Measurements from ENCODE around the gene EXO1.

Gene EXO1

DNA sequence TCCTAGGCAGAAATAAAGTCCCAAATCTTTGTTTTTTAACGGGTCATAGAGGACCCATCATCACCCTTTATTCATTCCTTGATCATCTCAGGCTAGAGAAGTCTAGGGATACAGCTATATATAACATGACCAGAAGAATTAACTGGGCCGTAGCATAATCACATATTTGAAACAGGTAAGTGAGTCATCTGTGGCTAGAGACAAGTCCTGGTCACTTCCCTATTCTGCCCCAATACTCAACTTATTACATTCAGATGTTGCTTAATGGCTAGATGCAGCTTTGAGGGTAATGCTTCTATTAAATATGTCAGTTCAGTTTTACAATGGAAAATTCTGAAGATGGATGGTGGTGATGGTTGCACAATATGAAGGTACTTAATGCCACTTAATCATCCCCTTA lies 47.0 kb downstream of the EXO1 start:
- no peak for DNase-seq

DNA sequence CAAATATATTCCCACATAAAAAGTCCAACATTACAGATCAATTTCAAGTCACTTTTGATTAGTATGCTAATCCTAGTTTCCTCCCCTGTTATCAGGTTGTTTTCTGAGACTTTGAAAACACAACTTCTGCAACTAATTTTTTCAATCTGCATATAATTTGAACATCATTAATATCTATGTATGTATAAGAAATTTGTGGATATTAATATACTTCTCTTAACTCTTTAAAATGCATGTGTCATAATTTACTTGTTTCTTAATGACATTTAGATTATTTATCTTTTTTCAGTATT lies 48.6 kb downstream of the EXO1 start:
- no peak for DNase-seq

DNA sequence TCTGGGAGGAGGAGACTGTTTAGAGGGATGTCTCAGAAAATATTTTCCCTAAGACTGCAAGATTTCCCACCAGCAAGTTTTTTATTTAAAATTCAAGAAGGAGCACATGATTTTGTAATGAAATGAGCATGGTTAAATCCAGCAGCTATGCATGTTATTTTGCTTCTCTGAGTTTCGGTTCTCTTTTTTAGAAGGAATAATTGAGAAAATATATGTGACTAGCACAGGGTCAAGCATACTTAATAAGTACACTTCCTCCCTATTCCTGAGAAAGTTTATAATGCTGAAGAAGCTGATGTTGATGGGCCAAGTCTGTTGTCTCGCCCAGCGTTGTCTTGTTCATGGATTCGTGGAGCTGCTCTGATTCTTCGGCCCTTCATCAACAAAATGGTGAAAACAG lies 51.2 kb downstream of the EXO1 start:
- no peak for DNase-seq

DNA sequence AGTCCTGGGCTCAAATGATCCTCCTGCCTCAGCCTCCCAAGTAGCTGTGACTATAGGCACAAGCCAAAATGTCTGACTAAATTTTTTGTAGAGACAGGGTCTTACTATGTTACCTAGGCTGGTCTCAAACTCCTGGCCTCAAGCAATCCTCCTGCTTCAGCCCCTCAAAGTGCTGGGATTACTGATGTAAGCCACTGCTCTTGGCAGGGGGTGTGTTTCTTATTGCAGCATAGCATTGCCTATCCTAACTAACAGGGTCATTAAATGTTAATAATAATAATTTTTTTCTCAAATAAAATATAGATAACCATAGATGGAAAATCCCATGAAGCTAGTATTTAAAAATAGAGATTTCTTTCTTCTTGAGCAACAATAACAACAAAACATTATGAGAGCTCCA lies 52.4 kb downstream of the EXO1 start:
- DNase-seq = no peak

DNA sequence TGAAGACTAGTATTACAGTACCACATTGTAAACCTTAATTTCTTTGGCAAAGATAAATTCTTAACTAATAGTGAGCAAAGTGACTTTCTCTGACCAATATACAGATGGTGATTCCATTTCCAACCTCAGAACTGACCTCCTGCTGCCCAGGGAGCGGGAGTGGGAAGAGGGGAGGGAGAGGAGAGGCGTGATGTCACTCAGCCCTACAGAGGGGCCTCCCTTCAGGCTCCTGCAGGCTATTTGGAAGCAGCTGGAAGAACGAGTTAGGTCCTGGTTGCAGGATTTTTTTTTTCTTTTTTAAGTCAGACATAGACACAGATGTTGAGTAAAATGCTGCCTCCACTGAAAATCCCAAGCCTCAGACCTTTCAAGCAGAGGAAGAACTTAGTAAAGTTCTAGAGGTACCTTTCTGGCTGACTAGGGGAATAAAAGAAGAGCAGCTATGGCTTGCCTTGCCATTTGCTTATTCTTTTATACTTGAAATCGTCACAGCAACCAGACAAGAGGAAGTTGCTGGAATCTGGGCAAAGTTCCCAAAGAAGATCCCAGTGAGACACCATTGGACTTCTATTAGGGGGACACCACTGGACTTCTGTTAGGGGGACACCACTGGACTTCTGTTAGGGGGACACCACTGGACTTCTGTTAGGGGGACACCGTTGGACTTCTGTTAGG lies 54.5 kb downstream of the EXO1 start:
- peak; percentile 23 for DNase-seq

DNA sequence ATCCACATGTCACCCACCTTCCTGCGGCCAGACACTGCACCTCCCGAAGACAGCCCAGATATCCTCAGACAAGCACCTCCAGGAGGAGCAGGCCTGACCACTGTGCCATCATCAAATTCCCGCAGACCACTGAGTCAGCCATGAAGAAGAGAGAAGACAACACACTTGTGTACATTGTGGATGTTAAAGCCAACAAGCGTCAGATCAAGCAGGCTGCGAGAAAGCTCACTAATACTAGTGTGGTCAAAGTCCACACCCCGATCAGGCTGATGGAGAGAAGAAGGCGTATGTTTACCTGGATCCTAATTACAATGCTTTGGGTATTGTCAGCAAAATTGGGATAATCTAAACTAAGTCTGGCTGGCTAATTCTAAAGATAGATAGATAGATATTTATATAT lies 68.2 kb downstream of the EXO1 start:
- no peak for DNase-seq

DNA sequence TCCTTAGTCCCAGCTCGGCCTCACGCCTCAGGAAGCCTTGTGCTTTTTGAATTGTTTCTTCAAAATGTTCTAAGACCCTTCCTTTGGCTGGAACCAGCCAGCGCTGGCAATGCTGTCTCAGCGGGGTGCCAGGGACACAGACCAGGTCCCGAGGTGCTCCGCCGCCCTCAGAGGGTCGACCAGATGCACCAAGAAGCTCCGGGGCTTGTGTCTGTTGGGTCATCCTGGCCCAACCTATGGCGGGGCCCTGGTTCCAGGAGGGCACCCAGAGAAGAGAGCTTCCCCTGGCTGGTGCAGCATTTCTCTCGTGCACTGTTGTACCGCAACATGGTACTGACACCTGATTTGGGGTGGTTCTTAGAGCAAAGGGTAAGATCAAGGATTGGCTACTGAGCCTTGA lies 69.5 kb downstream of the EXO1 start:
- DNase-seq = no peak

DNA sequence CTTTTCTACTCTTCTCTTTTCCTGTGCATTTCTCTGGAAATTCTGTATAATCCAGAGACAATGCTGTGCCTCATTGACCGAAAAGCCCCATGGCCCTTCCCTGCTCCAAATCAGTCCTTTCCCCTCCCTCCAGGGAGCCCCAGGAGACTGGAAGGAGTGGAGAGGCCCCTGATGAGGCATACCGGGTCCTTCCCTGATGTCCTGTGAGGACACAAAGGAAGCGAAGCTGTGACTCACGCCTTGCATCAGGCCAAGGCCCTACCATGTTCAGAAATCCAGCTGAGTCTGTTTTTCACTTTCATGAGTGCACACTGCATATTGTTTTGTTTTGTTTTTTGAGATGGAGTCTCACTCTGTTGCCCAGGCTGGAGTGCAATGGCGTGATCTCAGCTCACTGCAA lies 70.9 kb downstream of the EXO1 start:
- peak; percentile 78 for DNase-seq

DNA sequence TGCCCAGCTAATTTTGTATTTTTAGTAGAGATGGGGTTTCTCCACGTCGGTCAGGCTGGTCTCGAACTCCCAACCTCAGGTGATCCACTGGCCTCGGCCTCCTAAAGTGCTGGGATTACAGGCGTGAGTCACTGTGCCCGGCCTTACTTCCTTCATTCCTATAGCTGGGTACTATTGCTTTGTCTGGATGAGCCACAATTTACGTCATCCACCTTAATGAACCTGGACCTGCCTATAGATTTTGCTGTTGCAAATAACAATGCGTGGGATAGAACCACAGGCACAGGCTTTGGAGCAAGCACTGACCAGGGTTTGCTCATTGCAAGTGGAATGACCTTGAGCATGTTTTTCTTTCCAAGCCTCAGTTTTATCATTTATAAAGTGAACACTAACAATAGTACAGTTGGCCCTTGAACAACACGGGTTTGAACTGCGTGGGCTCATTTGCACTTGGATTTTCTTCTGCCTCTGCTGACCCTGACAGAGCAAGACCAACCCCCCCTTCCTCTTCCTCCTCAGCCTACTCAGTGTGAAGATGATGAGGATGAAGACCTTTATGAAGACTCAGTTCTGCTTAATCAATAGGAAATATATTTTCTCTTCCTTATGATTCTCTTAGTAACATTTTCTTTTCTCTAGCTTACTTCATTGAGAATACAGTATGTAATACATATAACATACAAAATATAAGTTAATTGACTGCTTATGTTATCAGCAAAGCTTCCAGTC lies 76.2 kb downstream of the EXO1 start:
- DNase-seq = no peak

DNA sequence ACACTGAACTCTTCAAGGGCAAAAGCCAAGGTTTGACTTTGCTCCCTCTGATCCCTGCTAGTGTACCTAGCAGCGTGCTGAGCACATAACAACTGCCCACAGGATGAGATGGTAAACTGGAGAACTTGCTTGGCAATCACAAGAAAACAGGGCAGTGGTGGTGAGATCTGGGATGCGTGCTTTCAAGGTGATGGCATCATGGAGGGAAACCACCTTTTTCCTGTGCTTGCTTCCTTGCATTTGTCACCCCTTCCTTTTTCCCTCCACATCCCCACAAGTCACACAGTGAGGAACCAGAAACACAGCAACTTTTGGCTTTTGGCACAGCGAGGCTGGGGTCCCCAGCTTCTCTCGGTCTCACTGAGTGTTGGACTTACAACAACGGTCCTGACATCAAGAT lies 78.1 kb downstream of the EXO1 start:
- no peak for DNase-seq

DNA sequence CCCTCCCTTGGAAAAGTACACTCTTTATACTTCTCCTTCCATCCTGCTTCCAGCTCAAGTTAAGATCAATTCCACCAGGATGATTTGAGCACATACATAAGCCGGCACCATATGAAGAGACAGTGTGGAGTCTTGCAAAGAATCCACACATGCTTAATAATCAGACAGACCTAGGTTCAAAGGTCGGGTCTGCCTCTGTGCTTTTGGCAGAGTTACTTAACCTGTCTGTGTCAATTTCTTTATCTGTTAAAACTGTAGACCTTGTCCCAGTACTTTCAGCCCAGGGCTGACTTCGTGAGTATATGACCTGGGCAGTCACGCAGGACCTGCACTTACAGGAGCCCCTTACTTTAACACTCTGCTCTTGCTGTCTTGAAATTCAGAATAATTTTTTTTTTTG lies 79.3 kb downstream of the EXO1 start:
- DNase-seq = no peak

DNA sequence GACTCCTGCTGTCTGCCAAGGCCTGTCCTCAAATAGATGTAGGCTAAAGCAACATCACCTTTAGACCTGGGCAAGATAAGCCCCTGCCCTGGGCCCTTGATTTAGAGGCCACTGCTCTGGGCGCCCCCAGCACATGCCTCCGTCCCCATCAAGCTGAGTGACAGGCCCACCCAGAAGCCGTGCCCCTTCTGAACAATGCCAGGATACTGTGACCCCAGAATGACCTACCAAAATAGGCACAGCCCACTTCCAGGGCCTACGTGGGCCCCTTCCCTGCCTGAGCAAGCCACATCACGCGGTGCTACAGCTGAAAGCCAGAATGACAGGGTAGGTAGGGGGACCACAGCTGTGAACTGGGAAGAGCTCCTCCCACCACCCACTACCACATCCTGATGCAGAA lies 84.8 kb downstream of the EXO1 start:
- no peak for DNase-seq

DNA sequence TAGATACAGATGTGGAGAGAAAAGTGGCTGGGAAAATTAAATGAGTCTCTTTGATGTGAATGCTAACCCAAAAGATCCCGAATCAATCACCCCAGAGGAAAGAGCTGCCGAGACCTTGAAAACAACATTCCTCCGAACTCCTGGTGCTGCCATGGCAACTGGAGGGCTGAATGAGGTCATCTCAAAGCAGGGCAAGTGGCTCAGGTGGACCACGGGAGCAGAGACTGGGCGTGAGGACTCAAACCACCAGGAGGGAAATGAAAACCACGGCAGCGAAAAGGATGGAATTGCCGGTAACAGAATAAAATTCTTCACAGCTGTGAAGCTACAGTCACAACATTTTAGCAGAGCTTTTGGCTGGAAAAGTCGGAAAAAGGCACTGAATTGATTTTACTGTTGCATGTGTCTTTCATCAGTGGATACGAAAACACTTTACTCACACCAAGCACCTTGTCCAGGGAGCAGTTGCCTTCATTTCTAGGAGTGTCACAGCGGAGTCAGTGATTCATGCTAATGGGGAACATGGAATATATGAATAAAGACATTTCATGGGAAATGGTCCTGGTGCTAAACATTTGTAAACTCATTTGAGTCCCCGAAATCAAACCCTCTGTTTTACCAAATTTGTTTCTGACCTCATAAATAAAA lies 86.3 kb downstream of the EXO1 start:
- peak; percentile 39 for DNase-seq

DNA sequence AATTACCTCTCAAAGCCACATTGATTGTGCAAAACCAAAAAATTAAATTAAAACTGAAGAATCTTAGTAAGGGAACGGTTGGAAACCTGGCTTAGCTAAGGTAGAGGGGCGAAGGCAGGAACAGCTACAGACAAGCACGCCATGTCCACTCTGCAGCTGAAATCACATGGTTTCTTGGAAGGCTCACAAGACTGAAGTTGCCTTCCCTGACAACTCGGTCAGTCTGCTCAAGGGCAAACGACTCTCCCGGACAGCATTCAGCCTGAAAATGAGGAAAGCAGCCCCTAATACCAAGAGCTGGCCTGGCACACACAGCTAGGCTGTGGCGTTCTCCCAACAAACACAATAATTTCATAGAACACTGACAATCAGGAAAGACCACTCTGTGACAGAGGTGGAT lies 86.9 kb downstream of the EXO1 start:
- DNase-seq = no peak

Data from fibroblast of skin of back (primary cell).